WERI-Rb-1 (cell line): ENCODE data around the gene GABRB1.

Experiments
- DNase-seq: peaks from one replicate; pipeline ENCODE4 v3.0.0-alpha.2; 2020
- H3K27ac ChIP-seq: fragments of 250-450 bp; sonication (Bioruptor Pico); 2 replicates; pipeline ENCODE4 v1.5.1; 2020; ENCODE audit warnings: mild to moderate bottlenecking, moderate library complexity
- H3K27me3 ChIP-seq: fragments of 250-450 bp; sonication (Bioruptor Pico); 2 replicates; pipeline ENCODE4 v1.5.1; 2021; ENCODE audit warnings: mild to moderate bottlenecking, low read depth, moderate library complexity; ENCODE audit not compliant: insufficient read depth, severe bottlenecking
- H3K36me3 ChIP-seq: fragments of 250-450 bp; sonication (Bioruptor Pico); 2 replicates; pipeline ENCODE4 v1.5.1; 2020; ENCODE audit warnings: mild to moderate bottlenecking, moderate library complexity
- H3K4me3 ChIP-seq: 2 replicates; pipeline ENCODE4 v1.5.1; 2011; ENCODE audit warnings: low read depth, mild to moderate bottlenecking, control low read depth, low read length
- H3K9me3 ChIP-seq: fragments of 250-450 bp; sonication (Bioruptor Pico); 2 replicates; pipeline ENCODE4 v1.5.1; 2021; ENCODE audit warnings: mild to moderate bottlenecking, moderate library complexity; ENCODE audit not compliant: severe bottlenecking
- TF ChIP-seq, protein P1 (sequence below): IDR thresholded peaks from 2 replicates; pipeline ENCODE4 v1.5.1; 2011; ENCODE audit warnings: low read depth, mild to moderate bottlenecking, control low read depth, inconsistent platforms, low read length

GABRB1 gene

DNA sequence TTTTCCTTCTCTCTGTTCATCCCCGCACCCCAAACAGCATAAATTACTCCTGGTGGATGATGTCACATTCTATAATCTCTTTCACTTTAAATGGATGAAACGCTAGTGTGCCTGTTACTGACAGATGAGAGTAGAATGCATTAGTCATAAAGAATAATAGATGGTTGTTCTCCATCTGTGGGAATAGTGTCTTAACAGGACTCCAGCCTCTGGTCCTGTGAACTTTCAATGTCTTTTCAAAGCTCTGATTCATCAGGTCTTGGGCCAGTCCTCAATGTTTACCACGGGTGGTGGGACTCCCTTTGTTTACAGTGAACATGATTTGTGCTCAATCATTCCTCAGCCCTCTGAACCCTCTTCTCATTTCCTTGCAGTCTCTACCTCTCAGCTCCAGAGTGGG is 182.6 kb downstream of the GABRB1 start:
- no peaks in the 10 kb centered on the region for H3K27me3 ChIP-seq
- DNase-seq, result no peak

DNA sequence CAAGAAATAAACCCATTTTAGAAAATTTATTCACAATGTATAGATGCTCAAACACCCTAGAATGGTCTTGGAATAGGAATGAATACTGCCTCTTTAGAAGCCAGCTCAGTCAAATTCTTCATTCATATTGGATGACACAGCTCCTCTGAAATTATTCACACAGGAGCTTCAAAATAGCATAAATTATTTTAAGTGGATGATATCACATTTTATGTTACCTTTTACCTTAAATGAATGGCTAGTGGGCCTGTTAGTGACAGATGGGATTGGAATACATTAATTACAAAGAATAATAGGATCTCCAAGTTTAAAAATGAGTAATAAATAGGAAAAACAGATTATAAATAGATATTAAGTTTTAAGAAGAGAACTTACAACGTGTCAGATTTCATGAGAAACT is 184.4 kb downstream of the GABRB1 start:
- no peaks in the 10 kb centered on the region for H3K36me3 ChIP-seq
- DNase-seq, result no peak
- TF ChIP-seq, protein P1, sequence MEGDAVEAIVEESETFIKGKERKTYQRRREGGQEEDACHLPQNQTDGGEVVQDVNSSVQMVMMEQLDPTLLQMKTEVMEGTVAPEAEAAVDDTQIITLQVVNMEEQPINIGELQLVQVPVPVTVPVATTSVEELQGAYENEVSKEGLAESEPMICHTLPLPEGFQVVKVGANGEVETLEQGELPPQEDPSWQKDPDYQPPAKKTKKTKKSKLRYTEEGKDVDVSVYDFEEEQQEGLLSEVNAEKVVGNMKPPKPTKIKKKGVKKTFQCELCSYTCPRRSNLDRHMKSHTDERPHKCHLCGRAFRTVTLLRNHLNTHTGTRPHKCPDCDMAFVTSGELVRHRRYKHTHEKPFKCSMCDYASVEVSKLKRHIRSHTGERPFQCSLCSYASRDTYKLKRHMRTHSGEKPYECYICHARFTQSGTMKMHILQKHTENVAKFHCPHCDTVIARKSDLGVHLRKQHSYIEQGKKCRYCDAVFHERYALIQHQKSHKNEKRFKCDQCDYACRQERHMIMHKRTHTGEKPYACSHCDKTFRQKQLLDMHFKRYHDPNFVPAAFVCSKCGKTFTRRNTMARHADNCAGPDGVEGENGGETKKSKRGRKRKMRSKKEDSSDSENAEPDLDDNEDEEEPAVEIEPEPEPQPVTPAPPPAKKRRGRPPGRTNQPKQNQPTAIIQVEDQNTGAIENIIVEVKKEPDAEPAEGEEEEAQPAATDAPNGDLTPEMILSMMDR, result no peak

More for the DNA sequence above, 182.6 kb downstream of the GABRB1 start:
- TF ChIP-seq, protein P1, result no peak
- Histone ChIP-seq H3K27ac (no peak overlapping the region), H3K4me3 (no peak overlapping the region), H3K36me3 (no peaks in the 10 kb centered on the region), H3K9me3 (no peaks in the 10 kb centered on the region)

DNA sequence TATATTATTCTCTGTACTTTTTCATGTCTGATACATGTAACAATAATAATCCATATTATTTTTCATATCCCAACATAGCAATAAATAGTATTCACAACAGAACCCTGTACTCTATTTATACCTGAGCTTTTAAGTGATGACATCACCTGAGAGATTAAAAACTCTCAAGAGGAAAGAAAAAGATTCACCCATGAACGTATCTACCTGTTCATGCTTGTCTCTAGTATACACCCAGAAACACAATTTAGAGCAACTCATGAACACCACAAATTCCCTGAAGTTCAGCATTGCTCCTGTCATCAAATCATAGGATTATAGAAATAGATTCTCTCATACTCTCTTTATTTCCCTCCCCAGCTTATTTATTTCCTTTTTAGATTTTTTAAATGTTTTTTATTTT is 185.9 kb downstream of the GABRB1 start:
- Histone ChIP-seq H3K27ac (no peak overlapping the region), H3K9me3 (no peaks in the 10 kb centered on the region), H3K4me3 (no peak overlapping the region), H3K27me3 (no peaks in the 10 kb centered on the region), H3K36me3 (no peaks in the 10 kb centered on the region)
- DNase-seq, result no peak
- TF ChIP-seq, protein P1, result no peak

More for the DNA sequence above, 184.4 kb downstream of the GABRB1 start:
- H3K9me3 ChIP-seq, result no peaks in the 10 kb centered on the region
- H3K4me3 ChIP-seq, result no peak overlapping the region
- H3K27ac ChIP-seq, result no peak overlapping the region
- no peaks in the 10 kb centered on the region for H3K27me3 ChIP-seq

DNA sequence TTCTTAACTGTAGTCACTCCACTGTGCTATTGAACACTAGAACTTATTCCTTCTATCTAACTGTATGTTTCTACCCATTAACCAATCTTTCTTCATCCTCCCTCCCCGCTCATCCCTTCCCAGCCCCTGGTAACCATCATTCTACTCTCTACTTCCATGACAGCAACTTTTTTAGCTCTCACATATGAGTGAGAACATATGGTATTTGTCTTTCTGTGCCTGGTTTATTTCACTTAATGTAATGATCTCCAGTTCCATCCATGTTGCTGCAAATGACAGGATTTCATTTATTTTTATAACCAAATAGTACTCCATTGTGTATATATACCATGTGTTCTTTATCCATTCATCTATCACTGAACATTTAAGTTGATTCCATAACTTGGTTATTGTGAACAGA is 186.5 kb downstream of the GABRB1 start:
- Histone ChIP-seq H3K4me3 (no peak overlapping the region), H3K27ac (no peak overlapping the region), H3K27me3 (no peaks in the 10 kb centered on the region), H3K36me3 (no peaks in the 10 kb centered on the region), H3K9me3 (no peaks in the 10 kb centered on the region)
- no peak for DNase-seq
- TF ChIP-seq, protein P1, result no peak

- H3K9me3 ChIP-seq, result no peaks in the 10 kb centered on the region
- TF ChIP-seq, protein P1, result no peak
- H3K27ac ChIP-seq, result no peak overlapping the region
- H3K27me3 ChIP-seq, result no peaks in the 10 kb centered on the region
- H3K4me3 ChIP-seq, result no peak overlapping the region
- H3K36me3 ChIP-seq, result no peaks in the 10 kb centered on the region
- DNase-seq, result no peak
These were observed 187.3 kb downstream of the GABRB1 start for GRCh38 chr4:47218631-47219030.

DNA sequence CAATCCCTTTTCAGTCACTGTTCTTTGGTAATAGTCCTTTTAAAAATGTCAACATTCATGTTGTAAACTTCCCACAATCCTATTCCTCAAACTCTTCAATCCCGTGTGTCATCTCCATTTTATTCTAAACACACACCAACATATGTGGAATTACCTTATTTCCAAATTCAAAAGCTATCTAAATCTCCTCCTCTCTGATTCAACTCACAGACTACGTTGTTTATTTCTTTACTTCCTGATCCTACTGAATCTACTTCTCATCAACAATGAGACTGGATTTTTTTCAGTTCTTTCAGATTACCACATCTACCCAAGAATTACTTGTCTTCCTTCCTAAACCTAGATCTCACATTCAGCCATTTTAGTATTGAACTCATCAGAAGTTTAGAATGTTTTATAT is 188.2 kb downstream of the GABRB1 start:
- Histone ChIP-seq H3K4me3 (no peak overlapping the region), H3K27me3 (no peaks in the 10 kb centered on the region), H3K27ac (no peak overlapping the region), H3K9me3 (no peaks in the 10 kb centered on the region), H3K36me3 (no peaks in the 10 kb centered on the region)
- TF ChIP-seq, protein P1, result no peak
- DNase-seq, result no peak
